SK-N-SH treated with all-trans-retinoic acid at 6 μM for 48 hours (cell line): ENCODE results near the gene SP100.
"Not testable (repeated sequence)": the region's sequence is repeated elsewhere in the genome, so short reads cannot be mapped to it uniquely, and the experiment has no call there.

Source experiments
- ATAC-seq: fragments of 200-7000 bp; cut with Tn5 transposase; 3 replicates; pipeline ENCODE4 v1.9.1; 2020; ENCODE audit warnings: mild to moderate bottlenecking, moderate library complexity
- ARNTL ChIP-seq: fragments of 450-650 bp; formaldehyde crosslinking; IDR thresholded peaks from 2 replicates; pipeline ENCODE4 v1.5.0; 2020; ENCODE audit warnings: low read depth, mild to moderate bottlenecking, moderate library complexity, borderline replicate concordance
- BACH2 ChIP-seq: fragments of 250-450 bp; sonication (Bioruptor Pico); IDR thresholded peaks from 2 replicates; pipeline ENCODE4 v1.9.0; 2021; ENCODE audit warnings: mild to moderate bottlenecking, borderline replicate concordance
- CSDC2 ChIP-seq: fragments of 250-450 bp; sonication (Bioruptor Pico); IDR thresholded peaks from 2 replicates; pipeline ENCODE4 v1.5.0; 2020; ENCODE audit warnings: mild to moderate bottlenecking, moderate library complexity
- GLIS3 ChIP-seq: fragments of 250-450 bp; sonication (Bioruptor Pico); IDR thresholded peaks from 2 replicates; pipeline ENCODE4 v1.5.0; 2020; ENCODE audit warnings: mild to moderate bottlenecking, moderate library complexity
- ISL1 ChIP-seq: fragments of 250-450 bp; sonication (Bioruptor Pico); IDR thresholded peaks from 2 replicates; pipeline ENCODE4 v2.1.2; 2022; ENCODE audit warnings: mild to moderate bottlenecking, moderate library complexity
- OSR1 ChIP-seq: fragments of 250-450 bp; sonication (Bioruptor Pico); IDR thresholded peaks from 2 replicates; pipeline ENCODE4 v1.8.0; 2022; ENCODE audit warnings: moderate library complexity, mild to moderate bottlenecking, inconsistent platforms
- PATZ1 ChIP-seq: fragments of 250-450 bp; sonication (Bioruptor Pico); IDR thresholded peaks from 2 replicates; pipeline ENCODE4 v1.8.0; 2020; ENCODE audit warnings: mild to moderate bottlenecking, moderate library complexity, borderline replicate concordance
- POU6F1 ChIP-seq: fragments of 250-450 bp; sonication (Bioruptor Pico); IDR thresholded peaks from 2 replicates; pipeline ENCODE4 v1.8.0; 2021; ENCODE audit warnings: low read depth, mild to moderate bottlenecking, moderate library complexity, borderline replicate concordance
- SNAI2 ChIP-seq: fragments of 250-450 bp; sonication (Bioruptor Pico); IDR thresholded peaks from 2 replicates; pipeline ENCODE4 v1.5.0; 2020; ENCODE audit warnings: mild to moderate bottlenecking, moderate library complexity
- TCF4 ChIP-seq: fragments of 250-450 bp; sonication (Bioruptor Pico); IDR thresholded peaks from 2 replicates; pipeline ENCODE4 v1.8.0; 2021; ENCODE audit warnings: mild to moderate bottlenecking, moderate library complexity, borderline replicate concordance
- TSHZ2 ChIP-seq: fragments of 250-450 bp; sonication (Bioruptor Pico); IDR thresholded peaks from 2 replicates; pipeline ENCODE4 v1.5.0; 2020; ENCODE audit warnings: mild to moderate bottlenecking, moderate library complexity
- ZC3H10 ChIP-seq: fragments of 250-450 bp; sonication (Bioruptor Pico); IDR thresholded peaks from 2 replicates; pipeline ENCODE4 v1.5.1; 2021; ENCODE audit warnings: mild to moderate bottlenecking, moderate library complexity
- ZFP3 ChIP-seq: fragments of 250-450 bp; sonication (Bioruptor Pico); IDR thresholded peaks from 2 replicates; pipeline ENCODE4 v1.5.0; 2020; ENCODE audit warnings: mild to moderate bottlenecking, moderate library complexity
- ZFP30 ChIP-seq: fragments of 450-650 bp; formaldehyde crosslinking; IDR thresholded peaks from 2 replicates; pipeline ENCODE4 v1.5.0; 2022; ENCODE audit warnings: mild to moderate bottlenecking, moderate library complexity
- ZNF565 ChIP-seq: fragments of 450-650 bp; formaldehyde crosslinking; conservative IDR thresholded peaks from 2 replicates; pipeline ENCODE4 v1.5.0; 2020; ENCODE audit warnings: low read depth, mild to moderate bottlenecking, moderate library complexity
- ZNF8 ChIP-seq: fragments of 450-650 bp; formaldehyde crosslinking; IDR thresholded peaks from 2 replicates; pipeline ENCODE4 v1.5.0; 2020; ENCODE audit warnings: mild to moderate bottlenecking, moderate library complexity
- TF ChIP-seq, protein P1 (sequence below): fragments of 250-450 bp; sonication (Bioruptor Pico); IDR thresholded peaks from 2 replicates; pipeline ENCODE4 v1.5.1; 2020; ENCODE audit warnings: low read depth, mild to moderate bottlenecking, moderate library complexity

Gene SP100

DNA sequence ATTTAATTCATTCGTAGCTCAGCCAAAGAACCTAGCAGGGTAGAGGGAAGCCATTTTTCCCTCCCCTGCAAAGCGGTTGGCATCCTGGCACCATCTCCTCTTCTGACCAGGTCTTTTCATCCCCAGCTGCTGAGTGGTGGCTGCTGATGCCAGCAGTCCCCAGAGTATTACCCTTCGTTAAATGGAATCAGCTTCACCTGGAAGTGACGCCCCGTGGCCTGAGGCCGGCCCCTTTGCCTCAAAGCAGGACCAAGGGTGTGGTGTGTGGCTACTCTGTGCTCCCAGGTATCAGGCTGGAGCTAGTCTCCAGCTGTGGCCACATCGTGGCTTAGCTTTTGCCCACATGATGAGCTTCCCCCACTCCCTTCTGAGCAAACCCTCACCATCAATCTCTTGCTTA lies 12.3 kb upstream of the SP100 start:
- no peak for ATAC-seq
- TF ChIP-seq, protein P1, sequence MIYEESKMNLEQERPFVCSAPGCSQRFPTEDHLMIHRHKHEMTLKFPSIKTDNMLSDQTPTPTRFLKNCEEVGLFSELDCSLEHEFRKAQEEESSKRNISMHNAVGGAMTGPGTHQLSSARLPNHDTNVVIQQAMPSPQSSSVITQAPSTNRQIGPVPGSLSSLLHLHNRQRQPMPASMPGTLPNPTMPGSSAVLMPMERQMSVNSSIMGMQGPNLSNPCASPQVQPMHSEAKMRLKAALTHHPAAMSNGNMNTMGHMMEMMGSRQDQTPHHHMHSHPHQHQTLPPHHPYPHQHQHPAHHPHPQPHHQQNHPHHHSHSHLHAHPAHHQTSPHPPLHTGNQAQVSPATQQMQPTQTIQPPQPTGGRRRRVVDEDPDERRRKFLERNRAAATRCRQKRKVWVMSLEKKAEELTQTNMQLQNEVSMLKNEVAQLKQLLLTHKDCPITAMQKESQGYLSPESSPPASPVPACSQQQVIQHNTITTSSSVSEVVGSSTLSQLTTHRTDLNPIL (CRISPR knock-in tag) = no peak
- TF ChIP-seq ARNTL (CRISPR knock-in tag) (no peak), POU6F1 (CRISPR knock-in tag) (no peak), TSHZ2 (CRISPR knock-in tag) (no peak), GLIS3 (CRISPR knock-in tag) (no peak)

GRCh38 chr2:230405824-230406223 lies 10.2 kb upstream of the SP100 start:
- TF ChIP-seq TSHZ2 (CRISPR knock-in tag) (no peak), TCF4 (CRISPR knock-in tag) (no peak), POU6F1 (CRISPR knock-in tag) (no peak)
- TF ChIP-seq, all 23 proteins: peak for 0
- no peak for ATAC-seq

- peak; percentile 11; the same call in 2 of the 3 replicates for ATAC-seq
- TF ChIP-seq ZFP30 (CRISPR knock-in tag) (no peak), SNAI2 (CRISPR knock-in tag) (no peak), PATZ1 (CRISPR knock-in tag) (no peak), ZC3H10 (no peak), ISL1 (no peak), CSDC2 (CRISPR knock-in tag) (no peak), BACH2 (CRISPR knock-in tag) (no peak), TCF4 (CRISPR knock-in tag) (no peak), ZNF565 (CRISPR knock-in tag) (no peak), OSR1 (CRISPR knock-in tag) (no peak), POU6F1 (CRISPR knock-in tag) (no peak), ZFP3 (no peak), ARNTL (CRISPR knock-in tag) (no peak), ZNF8 (CRISPR knock-in tag) (no peak)
- TF ChIP-seq, protein P1 (CRISPR knock-in tag) = no peak
Measured at GRCh38 chr2:230408244-230408842, 7.7 kb upstream of the SP100 start.

DNA sequence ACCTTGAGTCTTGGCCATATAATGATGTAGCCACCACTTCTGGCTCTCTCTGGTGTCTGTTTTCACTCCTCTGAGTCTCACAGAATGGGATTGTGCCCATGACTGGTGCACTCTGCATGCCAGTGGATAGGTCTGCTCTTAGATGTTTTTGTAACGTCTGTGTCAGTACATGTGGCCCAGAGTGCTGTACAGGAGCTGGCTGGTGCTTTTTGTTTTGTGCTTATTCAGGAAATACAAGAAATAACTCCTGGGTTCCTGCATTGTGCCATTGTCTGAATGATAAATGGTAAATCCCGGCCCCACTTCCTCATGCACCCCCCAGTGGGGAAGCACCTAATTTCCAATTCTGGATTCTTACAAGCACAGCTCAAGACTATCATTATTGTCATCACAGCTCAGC lies 6.7 kb upstream of the SP100 start:
- ATAC-seq = not testable (repeated sequence)
